GM12878 (cell line): ENCODE data around the gene SPART. TPM values are rescaled to one million over a fixed set of nuclear protein-coding genes. Genes with fewer than 3 reads are reported as not detected.

Experiments
- ATAC-seq: fragments of 200-7000 bp; cut with Tn5 transposase; 3 replicates; pipeline ENCODE4 v1.9.1; 2020; ENCODE audit warnings: mild to moderate bottlenecking, moderate library complexity
- BruUV-seq: library from RNA; stranded (reverse); fragments of 400-500 nt; replicated peaks from 2 replicates; lab custom pipeline; 2021; lab: Mats Ljungman, UMichigan
- CTCF ChIA-PET: fragments of 300-600 bp; sonication (Branson Sonifier 250); formaldehyde crosslinking; extraction: SDS; loops from one replicate; lab custom pipeline; 2021; ENCODE audit warnings: inconsistent platforms; lab: Yijun Ruan, JAX
- POLR2A ChIA-PET: fragments of 350-600 bp; formaldehyde crosslinking; extraction: SDS; loops from one replicate; lab custom pipeline; 2021; ENCODE audit warnings: inconsistent platforms; lab: Charles Lee
- RAD21 ChIA-PET: fragments of 300-600 bp; sonication (Branson Sonifier 250); formaldehyde crosslinking; loops from one replicate; lab custom pipeline; 2023; ENCODE audit warnings: antibody characterized with exemption; ENCODE audit not compliant: unreplicated experiment; lab: Charles Lee
- SMC1A ChIA-PET: fragments of 300-600 bp; sonication (Branson Sonifier 250); formaldehyde crosslinking; loops from one replicate; lab custom pipeline; 2023; ENCODE audit not compliant: unreplicated experiment, uncharacterized antibody; lab: Charles Lee
- DNase-seq: peaks from one replicate; pipeline ENCODE4 v3.0.0-alpha.2; 2011; ENCODE audit warnings: low read depth, low spot score
- FAIRE-seq: peaks from 3 replicates; lab custom pipeline; 2011; peaks lifted over from hg19 to GRCh38; lab: Jason Lieb, UNC
- H2AFZ ChIP-seq: 2 replicates; pipeline ENCODE4 v1.6.0; 2011; ENCODE audit warnings: low read depth, low read length, control low read depth; ENCODE audit not compliant: control insufficient read depth
- H3K27ac ChIP-seq: 2 replicates; pipeline ENCODE4 v1.5.1; 2011; ENCODE audit warnings: control low read depth; ENCODE audit not compliant: control insufficient read depth, insufficient read depth
- H3K27me3 ChIP-seq, 2 experiments: replicated peaks in 1 of 2; 2 replicates each; pipeline versions ENCODE4 v1.6.0 to v1.6.1; 2011; ENCODE audit warnings: low read length in 1 of 2; ENCODE audit not compliant: control insufficient read depth in 2 of 2, insufficient read depth in 2 of 2
- H3K36me3 ChIP-seq, 2 experiments: 2 replicates each; pipeline ENCODE4 v1.5.1; 2011; ENCODE audit warnings: low read length in 1 of 2; ENCODE audit not compliant: control insufficient read depth in 2 of 2, insufficient read depth in 2 of 2
- H3K4me1 ChIP-seq: 2 replicates; pipeline ENCODE4 v1.6.1; 2011; ENCODE audit warnings: mild to moderate bottlenecking, low read length, moderate library complexity, mixed read lengths; ENCODE audit not compliant: control insufficient read depth, insufficient read depth
- H3K4me2 ChIP-seq: 2 replicates; pipeline ENCODE4 v1.6.0; 2011; ENCODE audit warnings: control low read depth; ENCODE audit not compliant: control insufficient read depth, insufficient read depth
- H3K4me3 ChIP-seq: fragments of 200-600 bp; sonication (generic); 2 replicates; pipeline ENCODE4 v1.5.1; 2016
- H3K79me2 ChIP-seq: 2 replicates; pipeline ENCODE4 v1.6.0; 2011; ENCODE audit warnings: low read length; ENCODE audit not compliant: control insufficient read depth, insufficient read depth
- H3K9ac ChIP-seq: 2 replicates; pipeline ENCODE4 v1.8.0; 2011; ENCODE audit warnings: low read length, control low read depth, mixed read lengths; ENCODE audit not compliant: control insufficient read depth, insufficient read depth
- H3K9me3 ChIP-seq: replicated peaks from 3 replicates; pipeline ENCODE4 v1.5.1; 2011; ENCODE audit warnings: mild to moderate bottlenecking, low read length; ENCODE audit not compliant: control insufficient read depth, insufficient read depth
- H4K20me1 ChIP-seq: 2 replicates; pipeline ENCODE4 v1.6.0; 2011; ENCODE audit not compliant: control insufficient read depth, insufficient read depth
- CEBPZ ChIP-seq: fragments of 150-350 bp; IDR thresholded peaks from 2 replicates; pipeline ENCODE4 v1.6.1; 2016; ENCODE audit warnings: low read depth, low read length
- MEF2A ChIP-seq: IDR thresholded peaks from 2 replicates; pipeline ENCODE4 v1.6.1; 2011; ENCODE audit warnings: low read depth, mild to moderate bottlenecking, low read length, moderate library complexity; ENCODE audit not compliant: insufficient read depth
- NKRF ChIP-seq: fragments of 450-650 bp; conservative IDR thresholded peaks from 2 replicates; pipeline ENCODE4 v1.6.1; 2017; ENCODE audit warnings: mild to moderate bottlenecking, moderate library complexity
- NR2F1 ChIP-seq: fragments of 450-650 bp; conservative IDR thresholded peaks from 2 replicates; pipeline ENCODE4 v1.6.1; 2017; ENCODE audit warnings: mild to moderate bottlenecking
- RBBP5 ChIP-seq: fragments of 200-600 bp; sonication (generic); conservative IDR thresholded peaks from 2 replicates; pipeline ENCODE4 v1.6.1; 2016
- SUZ12 ChIP-seq: fragments of 200-600 bp; sonication (generic); IDR thresholded peaks from one replicate; pipeline ENCODE4 v1.6.1; 2018; ENCODE audit warnings: antibody characterized with exemption, mild to moderate bottlenecking; ENCODE audit not compliant: unreplicated experiment
- WGBS: methylation state at CpG from one replicate; pipeline ENCODE4 v1.1.6; 2016; ENCODE audit warnings: low lambda C conversion rate; ENCODE audit not compliant: insufficient replicate concordance, insufficient coverage; ENCODE audit errors: missing lambda C conversion rate; 5-methylcytosine and 5-hydroxymethylcytosine counted together
- in situ Hi-C: fragments of 300-500 bp; cut with MboI; formaldehyde crosslinking; loops from 9 replicates; pipeline ENCODE4 v1.14.3; 2018; ENCODE audit warnings: mixed read lengths
- intact Hi-C: fragments of 100-400 bp; cut with micrococcal nuclease; formaldehyde crosslinking; loops from one replicate; pipeline ENCODE4 v1.14.2; 2022; ENCODE audit not compliant: unreplicated experiment
- polyA plus RNA-seq, 11 experiments: library from polyadenylated mRNA; depleted of rRNA in 4 of 11; unstranded in 6 of 11; stranded (reverse) in 5 of 11; fragments of >200 nt; fragmentation: Nextera tagmentation in 4 of 11; fragmentation: Illumina TruSeq in 1 of 11; extraction: Ambion mirVana in 4 of 11; extraction: Trizol in 1 of 11; gene quantifications; 1 replicate in 1 of 11; 2 replicates in 10 of 11; pipeline versions ENCODE4 v1.2.1 to v1.2.3, GENCODE V29; 2011 to 2016; ENCODE audit warnings: inconsistent platforms in 2 of 11, missing spikeins in 2 of 11, low read depth in 1 of 11
- total RNA-seq, 4 experiments: library from RNA; depleted of rRNA in 3 of 4; stranded (reverse); fragments of >200 nt in 3 of 4; fragmentation: Illumina TruSeq in 1 of 4; extraction: Trizol in 1 of 4; gene quantifications; 2 replicates each; pipeline versions ENCODE4 v1.2.1 to v1.2.3, GENCODE V29; 2013 to 2021

The SPART gene
- total and polyA plus RNA-seq, 10 of the 15 experiments (the other 5 are each of a cell fraction or from before 2014, with no cell fraction given) = 17.6 to 74.6 (median 42.1) TPM

- intact Hi-C loops (no loop called here), in situ Hi-C loops (no loop called here)
- ChIA-PET CTCF (interaction anchor here (0.8 to 1.3 kb wide), 5 partner anchors 9 to 91 kb away, joined by 3 to 4 read pairs (median 3); no protein-coding TSS in a partner anchor), SMC1A (interaction anchor here (0.6 to 1.8 kb wide), 3 partner anchors 10 to 22 kb away, joined by 3 to 5 read pairs (median 4); no protein-coding TSS in a partner anchor), RAD21 (no interaction called here), POLR2A (interaction anchor here (0.6 to 0.9 kb wide), 2 partner anchors 20 to 60 kb away, joined by 3 read pairs; no protein-coding TSS in a partner anchor)
- Histone ChIP-seq H3K27ac (no peak overlapping the region), H3K4me3 (no peak overlapping the region), H3K9me3 (no peaks in the 10 kb centered on the region), H3K36me3 (no peaks in the 10 kb centered on the region), H2AFZ (no peak overlapping the region), H3K9ac (no peak overlapping the region), H3K4me1 (no peaks in the 10 kb centered on the region), H3K27me3 (no peaks in the 10 kb centered on the region), H3K79me2 (no peaks in the 10 kb centered on the region), H3K4me2 (no peak overlapping the region), H4K20me1 (no peaks in the 10 kb centered on the region)
- WGBS = 20% methylated on average over 2 of the region's 2 CpGs
- DNase-seq (no peak), ATAC-seq (no peak), FAIRE-seq (no peak)
- no TSS peak for BruUV-seq
- no peak for TF ChIP-seq RBBP5
- no peak for TF ChIP-seq SUZ12
- no peak for TF ChIP-seq CEBPZ
- TF ChIP-seq NR2F1 = no peak
- TF ChIP-seq MEF2A = no peak
- TF ChIP-seq NKRF = no peak
Measured at GRCh38 chr13:36374063-36374462, 27.9 kb upstream of the SPART start.
